GM18519 (cell line): ENCODE results near the gene TRA2A.
A peak's percentile ranks its signal among the peaks of the same experiment; 100 is the strongest.
"Not testable (repeated sequence)": the region's sequence is repeated elsewhere in the genome, so short reads cannot be mapped to it uniquely, and the experiment has no call there.

ENCODE experiments used
- ATAC-seq: cut with Tn5 transposase; IDR thresholded peaks from one replicate; pipeline ENCODE4 v1.9.1; 2021; ENCODE audit warnings: mild to moderate bottlenecking, moderate library complexity; ENCODE audit not compliant: unreplicated experiment, low FRiP score

The TRA2A gene

GRCh38 chr7:23531794-23532489 lies at the start of gene TRA2A:
Gene TRA2A (minus strand): TSS chr7:23531981. CDS start chr7:23531824, 157 bp downstream.
- ATAC-seq, result peak; percentile 87

GRCh38 chr7:23570592-23571200 lies 38.9 kb upstream of the TRA2A start:
- peak; percentile 56 for ATAC-seq

- no peak for ATAC-seq
Observed at GRCh38 chr7:23558303-23558702, 26.5 kb upstream of the TRA2A start.

GRCh38 chr7:23547662-23548061 lies 15.9 kb upstream of the TRA2A start:
- no peak for ATAC-seq

GRCh38 chr7:23546897-23547572 lies 15.3 kb upstream of the TRA2A start:
- ATAC-seq, result peak; percentile 63

GRCh38 chr7:23545493-23545892 lies 13.7 kb upstream of the TRA2A start:
- ATAC-seq, result no peak

GRCh38 chr7:23544913-23545354 lies 13.2 kb upstream of the TRA2A start:
- ATAC-seq, result peak; percentile 52

- ATAC-seq, result no peak
Observed at GRCh38 chr7:23542752-23543151, 11.0 kb upstream of the TRA2A start.

- ATAC-seq, result no peak
Observed at GRCh38 chr7:23539494-23539907, 7.7 kb upstream of the TRA2A start.

- ATAC-seq, result no peak
Observed at GRCh38 chr7:23538301-23538700, 6.5 kb upstream of the TRA2A start.

GRCh38 chr7:23533238-23533604 lies 1.4 kb upstream of the TRA2A start:
- ATAC-seq, result no peak

- no peak for ATAC-seq
Observed at GRCh38 chr7:23532490-23533237, 883 bp upstream of the TRA2A start.

GRCh38 chr7:23531050-23531793 lies 559 bp downstream of the TRA2A start:
- ATAC-seq, result no peak

- peak; percentile 37 for ATAC-seq
Observed at GRCh38 chr7:23530405-23530804, 1.4 kb downstream of the TRA2A start.

- no peak for ATAC-seq
Observed at GRCh38 chr7:23529262-23529859, 2.4 kb downstream of the TRA2A start.

- ATAC-seq, result not testable (repeated sequence)
Observed at GRCh38 chr7:23525611-23526010, 6.2 kb downstream of the TRA2A start.

- no peak for ATAC-seq
Observed at GRCh38 chr7:23524473-23524872, 7.3 kb downstream of the TRA2A start.

- no peak for ATAC-seq
Observed at GRCh38 chr7:23523486-23524075, 8.2 kb downstream of the TRA2A start.

- no peak for ATAC-seq
Observed at GRCh38 chr7:23520582-23520981, 11.2 kb downstream of the TRA2A start.
